ENCODE data around the gene RGS12. TPM values are rescaled to one million over a fixed set of nuclear protein-coding genes. Genes with fewer than 3 reads are reported as not detected.

RGS12 gene
- total RNA-seq, 1 experiment from 2014 or later = 16.9 TPM

- no peak overlapping the region for H3T11ph ChIP-seq (ENCODE audit: low read length)
- H3K14ac ChIP-seq (ENCODE audit: insufficient read depth, low read length) = no peak overlapping the region
- no peak overlapping the region for H2BK5ac ChIP-seq (ENCODE audit: insufficient read length, low read length)
- no peak for DNase-seq
- TF ChIP-seq CTCF (conservative IDR thresholded peaks at IDR 0.05) = no peak
- H2BK15ac ChIP-seq (ENCODE audit: low read depth, low read length) = no peak overlapping the region
- no peak overlapping the region for H3K4me2 ChIP-seq (ENCODE audit: insufficient read depth, insufficient read length, low read length)
- H3K79me2 ChIP-seq (ENCODE audit: insufficient read depth, low read length) = no peaks in the 10 kb centered on the region
- H3K18ac ChIP-seq (ENCODE audit: insufficient read length, low read depth, low read length) = no peak overlapping the region
- H2AK5ac ChIP-seq (ENCODE audit: insufficient read length, low read length) = no peak overlapping the region
- no peak overlapping the region for H4K5ac ChIP-seq (ENCODE audit: insufficient read length, low read depth, low read length)
- H3K27me3 ChIP-seq (ENCODE audit: insufficient read depth, low read length) = no peaks in the 10 kb centered on the region
- no peak overlapping the region for H2BK12ac ChIP-seq (ENCODE audit: insufficient read length, low read depth, low read length)
- no peak overlapping the region for H3K27ac ChIP-seq (ENCODE audit: insufficient read length, low read depth, low read length)
- H3K79me1 ChIP-seq (ENCODE audit: insufficient read depth, low read depth, low read length, poor library complexity, severe bottlenecking) = no peaks in the 10 kb centered on the region
- Mint-ChIP-seq H3K4me3 (no peak overlapping the region), H3K27ac (no peak overlapping the region), H3K4me1 (peaks cover 4 to 14% of the 10 kb centered on the region in 2 experiments; a peak in 3 of 4 replicates), H3K27me3 (ENCODE audit: low read depth) (peaks cover 8% of the 10 kb centered on the region), H3K9me3 (no peaks in the 10 kb centered on the region), H3K36me3 (ENCODE audit: insufficient read depth in 1 of 3, low read depth in 3 of 3) (no peaks in the 10 kb centered on the region)
- H2AFZ ChIP-seq (ENCODE audit: low read length) = no peak overlapping the region
- no CpG with 5 or more reads among the region's 17 CpGs for WGBS (ENCODE audit: extremely low coverage, insufficient read length, low lambda C conversion rate)
- H3K23ac ChIP-seq (ENCODE audit: insufficient read length, low read depth, low read length) = no peak overlapping the region
- H3K4me1 ChIP-seq (ENCODE audit: insufficient read depth, low read length) = no peaks in the 10 kb centered on the region
- no peak overlapping the region for H2BK120ac ChIP-seq (ENCODE audit: low read depth, low read length, poor library complexity, severe bottlenecking)
- H4K20me1 ChIP-seq (ENCODE audit: control insufficient read depth, insufficient read depth, insufficient read length) = no peaks in the 10 kb centered on the region
- H3K56ac ChIP-seq (ENCODE audit: insufficient read length, low read depth, low read length) = no peak overlapping the region
- no peaks in the 10 kb centered on the region for H3K9me3 ChIP-seq (ENCODE audit: control insufficient read depth, low read depth, low read length)
- no peak overlapping the region for H3K4ac ChIP-seq (ENCODE audit: low read depth, low read length)
- no peak overlapping the region for H4K8ac ChIP-seq (replicated peaks; ENCODE audit: insufficient read length, low read depth, low read length)
- no peak overlapping the region for H2BK20ac ChIP-seq (ENCODE audit: low read depth, low read length, poor library complexity, severe bottlenecking)
- H3K23me2 ChIP-seq (ENCODE audit: insufficient read length, low read depth, low read length, poor library complexity, severe bottlenecking) = no peaks in the 10 kb centered on the region
- no peak overlapping the region for H4K91ac ChIP-seq (ENCODE audit: insufficient read length, low read depth, low read length)
- H3K9ac ChIP-seq (ENCODE audit: extremely low read depth, insufficient read length, low read length) = no peak overlapping the region
These were observed 22.7 kb upstream of the RGS12 start for GRCh38 chr4:3269991-3270611.

Data from H9 (cell line).